ENCODE measurements around the gene FAM200A. TPM values are rescaled to one million over a fixed set of nuclear protein-coding genes. Genes with fewer than 3 reads are reported as not detected.

Gene FAM200A
- total and polyA plus RNA-seq, 2 of the 8 experiments (the other 6 are each of a cell fraction or from before 2014, with no cell fraction given), result 4.3 to 7.5 TPM

Other genes starting within 250 kb of the FAM200A start
- 147 and 155 TPM in 2 replicates for gene ARPC1A, start 226.2 kb downstream of the FAM200A start, total RNA-seq (2021; fragmentation: NEBNext Ultra II Directional; extraction: Animal tissue kit (Norgen Biotek cat#: 25700))
- gene ARPC1A, start 226.2 kb downstream of the FAM200A start, polyA plus RNA-seq (2011; rRNA removed), result 123 and 140 TPM in 2 replicates
- 61.8 and 64.5 TPM in 2 replicates for gene ARPC1B, start 177.4 kb downstream of the FAM200A start, total RNA-seq (2021; fragmentation: NEBNext Ultra II Directional; extraction: Animal tissue kit (Norgen Biotek cat#: 25700))
- 115 and 165 TPM in 2 replicates for gene ARPC1B, start 177.4 kb downstream of the FAM200A start, polyA plus RNA-seq (2011; rRNA removed)
- gene PDAP1, start 143.5 kb downstream of the FAM200A start, total RNA-seq (2021; fragmentation: NEBNext Ultra II Directional; extraction: Animal tissue kit (Norgen Biotek cat#: 25700)), result 169 and 174 TPM in 2 replicates
- gene PDAP1, start 143.5 kb downstream of the FAM200A start, polyA plus RNA-seq (2011; rRNA removed), result 26.6 and 37.1 TPM in 2 replicates
- gene BUD31, start 143.1 kb downstream of the FAM200A start, total RNA-seq (2021; fragmentation: NEBNext Ultra II Directional; extraction: Animal tissue kit (Norgen Biotek cat#: 25700)), result 114 and 121 TPM in 2 replicates
- gene BUD31, start 143.1 kb downstream of the FAM200A start, polyA plus RNA-seq (2011; rRNA removed), result 46.7 and 72.0 TPM in 2 replicates
- gene PTCD1, start 113.3 kb downstream of the FAM200A start, total RNA-seq (2021; fragmentation: NEBNext Ultra II Directional; extraction: Animal tissue kit (Norgen Biotek cat#: 25700)), result 7.5 and 8.5 TPM in 2 replicates
- 7.6 and 9.6 TPM in 2 replicates for gene PTCD1, start 113.3 kb downstream of the FAM200A start, polyA plus RNA-seq (2011; rRNA removed)
- gene CPSF4, start 113.2 kb downstream of the FAM200A start, total RNA-seq (2021; fragmentation: NEBNext Ultra II Directional; extraction: Animal tissue kit (Norgen Biotek cat#: 25700)), result 74.8 and 77.5 TPM in 2 replicates
- 103 and 156 TPM in 2 replicates for gene CPSF4, start 113.2 kb downstream of the FAM200A start, polyA plus RNA-seq (2011; rRNA removed)
- gene ATP5MF, start 85.9 kb downstream of the FAM200A start, total RNA-seq (2021; fragmentation: NEBNext Ultra II Directional; extraction: Animal tissue kit (Norgen Biotek cat#: 25700)), result 506 and 539 TPM in 2 replicates
- 2,240 and 4,362 TPM in 2 replicates for gene ATP5MF, start 85.9 kb downstream of the FAM200A start, polyA plus RNA-seq (2011; rRNA removed)
- gene ZNF789, start 79.2 kb downstream of the FAM200A start, total RNA-seq (2021; fragmentation: NEBNext Ultra II Directional; extraction: Animal tissue kit (Norgen Biotek cat#: 25700)), result 9.9 and 11.4 TPM in 2 replicates
- gene ZNF789, start 79.2 kb downstream of the FAM200A start, polyA plus RNA-seq (2011; rRNA removed), result 9.4 and 12.5 TPM in 2 replicates
- gene ZNF394, start 51.8 kb downstream of the FAM200A start, total RNA-seq (2021; fragmentation: NEBNext Ultra II Directional; extraction: Animal tissue kit (Norgen Biotek cat#: 25700)), result 19.3 and 24.0 TPM in 2 replicates
- 6.6 and 7.6 TPM in 2 replicates for gene ZNF394, start 51.8 kb downstream of the FAM200A start, polyA plus RNA-seq (2011; rRNA removed)
- gene ZKSCAN5, start 47.5 kb downstream of the FAM200A start, total RNA-seq (2021; fragmentation: NEBNext Ultra II Directional; extraction: Animal tissue kit (Norgen Biotek cat#: 25700)), result 12.9 and 13.5 TPM in 2 replicates
- 4.3 and 5.3 TPM in 2 replicates for gene ZKSCAN5, start 47.5 kb downstream of the FAM200A start, polyA plus RNA-seq (2011; rRNA removed)
- 36.7 and 37.8 TPM in 2 replicates for gene ZNF655, start 6.5 kb upstream of the FAM200A start, total RNA-seq (2021; fragmentation: NEBNext Ultra II Directional; extraction: Animal tissue kit (Norgen Biotek cat#: 25700))
- 27.1 and 30.7 TPM in 2 replicates for gene ZNF655, start 6.5 kb upstream of the FAM200A start, polyA plus RNA-seq (2011; rRNA removed)
- gene TMEM225B, start 46.2 kb upstream of the FAM200A start, total RNA-seq (2021; fragmentation: NEBNext Ultra II Directional; extraction: Animal tissue kit (Norgen Biotek cat#: 25700)), result not detected in 2 replicates
- 0.63 and 0.68 TPM in 2 replicates for gene TMEM225B, start 46.2 kb upstream of the FAM200A start, polyA plus RNA-seq (2011; rRNA removed)
- gene ZSCAN25, start 64.8 kb upstream of the FAM200A start, total RNA-seq (2021; fragmentation: NEBNext Ultra II Directional; extraction: Animal tissue kit (Norgen Biotek cat#: 25700)), result 16.5 and 18.6 TPM in 2 replicates
- 10.1 and 12.1 TPM in 2 replicates for gene ZSCAN25, start 64.8 kb upstream of the FAM200A start, polyA plus RNA-seq (2011; rRNA removed)
- gene CYP3A5, start 127.9 kb upstream of the FAM200A start, total RNA-seq (2021; fragmentation: NEBNext Ultra II Directional; extraction: Animal tissue kit (Norgen Biotek cat#: 25700)), result not detected in 2 replicates
- gene CYP3A5, start 127.9 kb upstream of the FAM200A start, polyA plus RNA-seq (2011; rRNA removed), result 0.06 TPM in 1 of 2 replicates, not detected in the other
- not detected in 2 replicates for gene CYP3A7, start 183.1 kb upstream of the FAM200A start, total RNA-seq (2021; fragmentation: NEBNext Ultra II Directional; extraction: Animal tissue kit (Norgen Biotek cat#: 25700))
- not detected in 2 replicates for gene CYP3A7, start 183.1 kb upstream of the FAM200A start, polyA plus RNA-seq (2011; rRNA removed)
- not detected in 2 replicates for gene CYP3A4, start 232.1 kb upstream of the FAM200A start, total RNA-seq (2021; fragmentation: NEBNext Ultra II Directional; extraction: Animal tissue kit (Norgen Biotek cat#: 25700))
- gene CYP3A4, start 232.1 kb upstream of the FAM200A start, polyA plus RNA-seq (2011; rRNA removed), result not detected in 2 replicates

All from H1 (cell line).